BJ (cell line): ENCODE results near the gene SLC33A1. TPM values are rescaled to one million over a fixed set of nuclear protein-coding genes. Genes with fewer than 3 reads are reported as not detected.
"Not testable (repeated sequence)": the region's sequence is repeated elsewhere in the genome, so short reads cannot be mapped to it uniquely, and the experiment has no call there.

Experiments
- CTCF ChIA-PET: fragments of 350-600 bp; formaldehyde crosslinking; extraction: SDS; loops from one replicate; lab custom pipeline; 2021; ENCODE audit warnings: antibody characterized with exemption, inconsistent platforms; lab: Yijun Ruan, JAX
- POLR2A ChIA-PET: fragments of 300-600 bp; sonication (Branson Sonifier 250); formaldehyde crosslinking; extraction: SDS; loops from one replicate; lab custom pipeline; 2021; ENCODE audit warnings: antibody characterized with exemption; lab: Charles Lee
- DNase-seq: peaks from one replicate; pipeline ENCODE4 v3.0.0-alpha.2; 2011; ENCODE audit warnings: low read depth
- H3K27me3 ChIP-seq: 2 replicates; pipeline ENCODE4 v1.6.0; 2011; ENCODE audit warnings: low read length; ENCODE audit not compliant: control insufficient read depth, insufficient read depth
- H3K36me3 ChIP-seq: 2 replicates; pipeline ENCODE4 v1.5.1; 2011; ENCODE audit warnings: low read length; ENCODE audit not compliant: control insufficient read depth, insufficient read depth
- H3K4me3 ChIP-seq: 2 replicates; pipeline ENCODE4 v1.5.1; 2011; ENCODE audit warnings: low read depth, mild to moderate bottlenecking, control low read depth, low read length
- CTCF ChIP-seq: IDR thresholded peaks from 2 replicates; pipeline ENCODE4 v1.5.1; 2011; ENCODE audit warnings: low read depth, mild to moderate bottlenecking, control low read depth, inconsistent platforms, low read length, moderate library complexity; ENCODE audit not compliant: insufficient read depth
- polyA plus RNA-seq: library from polyadenylated mRNA; depleted of rRNA; stranded (reverse); fragments of >200 nt; gene quantifications from 2 replicates; pipeline ENCODE4 v1.2.3, GENCODE V29; 2011

The SLC33A1 gene
- polyA plus RNA-seq, 1 experiment: 20.6 TPM

GRCh38 chr3:155859859-155860258 is 5.6 kb upstream of the SLC33A1 start:
- DNase-seq: no peak
- ChIA-PET POLR2A (no interaction called here), CTCF (no interaction called here)
- no peaks in the 10 kb centered on the region for H3K36me3 ChIP-seq
- TF ChIP-seq CTCF: peak; percentile 27; the same call in 1 of the 2 replicates
- no peaks in the 10 kb centered on the region for H3K27me3 ChIP-seq
- no peak overlapping the region for H3K4me3 ChIP-seq

- no peak for TF ChIP-seq CTCF
- Histone ChIP-seq H3K36me3 (no peaks in the 10 kb centered on the region), H3K27me3 (no peaks in the 10 kb centered on the region), H3K4me3 (peak overlapping the region; percentile 86)
- ChIA-PET POLR2A (interaction anchor here (0.6 kb wide), 1 partner anchor 1320 kb away, joined by 3 read pairs; no protein-coding TSS in a partner anchor), CTCF (interaction anchor here (0.8 to 4.2 kb wide), 4 partner anchors 10 to 48 kb away, joined by 3 to 21 read pairs (median 3); partner anchors contain the start of gene C3orf33)
- DNase-seq: no peak
Observed at GRCh38 chr3:155853214-155854140, 750 bp downstream of the SLC33A1 start.

GRCh38 chr3:155852341-155852740 is 1.9 kb downstream of the SLC33A1 start:
- POLR2A ChIA-PET: no interaction called here
- CTCF ChIA-PET: interaction anchor here (1.1 to 4.2 kb wide), 2 partner anchors 19 to 46 kb away, joined by 3 to 21 read pairs; partner anchors contain the start of gene C3orf33
- no peak for TF ChIP-seq CTCF
- H3K4me3 ChIP-seq: peak overlapping the region; percentile 86
- no peaks in the 10 kb centered on the region for H3K27me3 ChIP-seq
- DNase-seq: no peak
- no peaks in the 10 kb centered on the region for H3K36me3 ChIP-seq

GRCh38 chr3:155849404-155849803 is 4.8 kb downstream of the SLC33A1 start:
- DNase-seq, H3K4me3 ChIP-seq, H3K36me3 ChIP-seq, POLR2A ChIA-PET, H3K27me3 ChIP-seq: not testable (repeated sequence)
- CTCF ChIA-PET: interaction anchor here (0.6 to 1.5 kb wide), 2 partner anchors 44 to 52 kb away, joined by 3 to 4 read pairs; partner anchors contain the start of gene C3orf33

- POLR2A ChIA-PET: no interaction called here
Observed at GRCh38 chr3:155847993-155848392, 6.2 kb downstream of the SLC33A1 start.

More at GRCh38 chr3:155847993-155848392, 6.2 kb downstream of the SLC33A1 start:
- TF ChIP-seq CTCF: no peak
- DNase-seq: no peak
- no peaks in the 10 kb centered on the region for H3K36me3 ChIP-seq
- no peaks in the 10 kb centered on the region for H3K27me3 ChIP-seq
- CTCF ChIA-PET: interaction anchor here (0.9 kb wide), 1 partner anchor 42 kb away, joined by 3 read pairs; the partner anchor contains the start of gene C3orf33
- H3K4me3 ChIP-seq: no peak overlapping the region
